Measurements from ENCODE around the gene ATXN10. TPM values are rescaled to one million over a fixed set of nuclear protein-coding genes. Genes with fewer than 3 reads are reported as not detected.

The ATXN10 gene
- total RNA-seq, 4 donors from 2014 or later, result 79.0 to 152 (median 88.3) TPM

DNA sequence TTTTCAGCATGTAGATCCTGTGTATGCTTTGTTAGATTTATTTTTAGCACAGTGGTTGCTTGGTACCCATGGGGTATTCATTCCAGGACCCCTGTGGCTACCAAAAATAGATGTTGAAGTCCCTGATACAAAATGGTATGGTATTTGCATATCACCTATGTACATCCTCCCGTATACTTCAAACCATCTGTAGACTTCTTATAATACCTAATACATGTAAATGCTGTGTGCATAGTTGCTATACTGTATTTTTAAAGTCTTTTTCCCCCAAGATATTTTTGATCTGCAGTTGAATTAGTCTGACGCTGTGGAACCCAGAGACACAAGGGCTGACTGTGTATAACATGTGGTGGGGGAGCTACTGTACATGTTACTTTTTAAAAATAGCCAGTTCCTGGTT is 101.1 kb downstream of the ATXN10 start:
- TF ChIP-seq, protein P1, sequence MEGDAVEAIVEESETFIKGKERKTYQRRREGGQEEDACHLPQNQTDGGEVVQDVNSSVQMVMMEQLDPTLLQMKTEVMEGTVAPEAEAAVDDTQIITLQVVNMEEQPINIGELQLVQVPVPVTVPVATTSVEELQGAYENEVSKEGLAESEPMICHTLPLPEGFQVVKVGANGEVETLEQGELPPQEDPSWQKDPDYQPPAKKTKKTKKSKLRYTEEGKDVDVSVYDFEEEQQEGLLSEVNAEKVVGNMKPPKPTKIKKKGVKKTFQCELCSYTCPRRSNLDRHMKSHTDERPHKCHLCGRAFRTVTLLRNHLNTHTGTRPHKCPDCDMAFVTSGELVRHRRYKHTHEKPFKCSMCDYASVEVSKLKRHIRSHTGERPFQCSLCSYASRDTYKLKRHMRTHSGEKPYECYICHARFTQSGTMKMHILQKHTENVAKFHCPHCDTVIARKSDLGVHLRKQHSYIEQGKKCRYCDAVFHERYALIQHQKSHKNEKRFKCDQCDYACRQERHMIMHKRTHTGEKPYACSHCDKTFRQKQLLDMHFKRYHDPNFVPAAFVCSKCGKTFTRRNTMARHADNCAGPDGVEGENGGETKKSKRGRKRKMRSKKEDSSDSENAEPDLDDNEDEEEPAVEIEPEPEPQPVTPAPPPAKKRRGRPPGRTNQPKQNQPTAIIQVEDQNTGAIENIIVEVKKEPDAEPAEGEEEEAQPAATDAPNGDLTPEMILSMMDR (IDR thresholded peaks at IDR 0.05), result no peak
- no peak for TF ChIP-seq POLR2A (IDR thresholded peaks at IDR 0.05)
- Histone ChIP-seq H3K4me3 (no peak overlapping the region), H3K27ac (no peak overlapping the region), H3K36me3 (peaks cover 0 to 27% (median 0%) of the 10 kb centered on the region in 3 donors), H3K4me1 (peaks cover 0 to 17% (median 0%) of the 10 kb centered on the region in 3 donors), H3K9me3 (no peaks in the 10 kb centered on the region), H3K27me3 (no peaks in the 10 kb centered on the region)
- intact Hi-C loops (cut with DNase I), result no loop called here
- 79 to 96% methylated on average over 2 of the region's 2 CpGs for WGBS, 2 donors
- DNase-seq, result no peak

DNA sequence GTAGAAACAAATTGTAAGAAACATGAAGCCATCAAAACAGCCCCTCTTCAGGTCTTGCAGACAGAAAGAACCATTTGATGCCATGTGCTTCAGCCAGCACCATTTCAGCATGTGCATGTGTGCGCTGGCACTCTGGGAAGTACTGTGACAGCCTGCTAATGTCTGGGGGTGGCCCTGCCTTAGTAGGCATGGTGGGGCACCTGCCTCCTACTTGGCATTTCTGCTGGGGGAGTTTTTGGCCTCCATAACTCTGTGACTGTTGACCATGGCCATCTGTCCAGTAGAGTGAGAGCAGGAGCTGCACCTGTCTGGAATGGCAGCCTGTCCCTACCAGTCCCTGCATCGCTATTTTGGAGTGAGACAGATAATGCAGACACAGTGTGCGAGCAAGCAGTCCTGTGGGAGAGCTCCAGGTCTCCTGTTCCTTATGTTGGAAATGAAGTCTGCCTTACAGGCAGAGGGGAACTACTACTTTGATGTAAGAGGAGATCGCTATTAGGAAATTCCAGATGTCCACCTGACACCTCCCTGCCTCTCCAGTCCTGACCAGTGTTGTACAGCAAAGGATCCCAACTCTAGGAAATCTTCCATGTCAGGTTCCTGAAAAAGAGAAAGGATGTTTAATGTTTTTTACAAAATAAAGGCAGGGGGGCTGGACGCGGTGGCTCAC is 102.5 kb downstream of the ATXN10 start:
- no peaks in the 10 kb centered on the region for H3K27me3 ChIP-seq
- H3K36me3 ChIP-seq, result peaks cover 0 to 26% (median 0%) of the 10 kb centered on the region in 3 donors
- H3K4me1 ChIP-seq, result peaks cover 0 to 20% (median 0%) of the 10 kb centered on the region in 3 donors
- DNase-seq, result no peak
- H3K4me3 ChIP-seq, result no peak overlapping the region
- intact Hi-C loops (cut with DNase I), result no loop called here
- H3K9me3 ChIP-seq, result no peaks in the 10 kb centered on the region
- TF ChIP-seq, protein P1 (IDR thresholded peaks at IDR 0.05), result no peak
- no peak for TF ChIP-seq POLR2A (IDR thresholded peaks at IDR 0.05)
- H3K27ac ChIP-seq, result no peak overlapping the region
- WGBS, 2 donors, result 95 to 100% methylated on average over 5 to 6 of the region's 6 CpGs

DNA sequence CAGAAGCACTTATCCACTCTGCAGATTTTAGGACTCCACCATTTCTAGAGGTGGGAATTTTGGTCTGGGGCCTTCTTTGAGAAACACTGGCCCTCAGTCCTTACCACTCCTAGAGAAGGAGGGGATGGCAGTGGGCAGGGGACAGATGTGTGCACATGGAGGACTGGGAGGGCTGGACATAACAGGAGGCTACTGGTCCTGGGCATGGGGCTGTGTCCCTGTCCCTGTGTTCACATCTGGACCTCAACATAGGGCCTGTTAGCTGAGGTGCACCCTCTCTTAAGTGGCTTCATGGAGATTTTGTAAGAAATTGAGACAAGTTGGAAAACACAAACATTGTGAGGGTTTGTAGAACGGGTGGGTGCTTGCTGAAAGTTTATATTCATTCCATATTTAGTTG is 103.4 kb downstream of the ATXN10 start:
- Histone ChIP-seq H3K36me3 (peaks cover 0 to 22% (median 0%) of the 10 kb centered on the region in 3 donors), H3K4me1 (peaks cover 0 to 20% (median 0%) of the 10 kb centered on the region in 3 donors), H3K9me3 (no peaks in the 10 kb centered on the region), H3K27me3 (no peaks in the 10 kb centered on the region), H3K4me3 (no peak overlapping the region), H3K27ac (no peak overlapping the region)
- WGBS, 2 donors, result 70 to 76% methylated on average over 1 of the region's 1 CpG
- no peak for DNase-seq
- TF ChIP-seq, protein P1 (IDR thresholded peaks at IDR 0.05), result no peak
- no peak for TF ChIP-seq POLR2A (IDR thresholded peaks at IDR 0.05)
- intact Hi-C loops (cut with DNase I), result no loop called here

DNA sequence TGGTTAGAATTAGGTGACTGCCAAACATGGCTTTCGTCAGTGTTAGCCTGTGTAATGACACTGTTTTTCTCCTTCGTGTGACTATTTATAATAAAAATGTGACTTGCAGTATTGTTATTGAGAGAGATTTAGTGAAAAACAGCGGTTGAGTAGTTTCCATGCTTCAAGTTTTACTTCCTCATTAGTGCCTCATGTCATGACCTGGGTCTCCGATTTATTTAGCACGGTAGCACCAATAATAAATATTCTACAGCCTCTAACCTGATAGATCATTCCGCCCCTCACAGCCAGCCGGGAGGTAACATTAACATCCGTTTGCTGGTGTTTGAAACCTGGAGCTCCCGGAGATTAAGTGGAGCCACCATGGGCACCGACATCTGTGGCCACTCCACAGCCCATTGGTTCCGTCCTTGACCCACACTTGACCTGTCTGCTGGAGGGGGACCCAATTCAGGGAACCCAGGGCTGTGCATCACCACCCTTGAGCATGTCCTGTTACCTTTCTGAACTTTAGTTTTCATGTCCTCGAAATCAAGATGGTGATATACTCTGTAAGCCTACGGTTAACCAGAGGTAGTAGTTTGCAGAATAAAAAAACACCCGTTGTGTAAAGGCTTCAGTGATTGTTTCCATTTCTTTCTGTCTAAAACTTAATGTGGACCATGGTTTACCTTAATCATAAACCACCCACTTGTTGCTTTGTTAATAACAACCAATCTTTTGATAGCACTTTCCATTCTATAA is 104.1 kb downstream of the ATXN10 start:
- intact Hi-C loops (cut with DNase I), result no loop called here
- Histone ChIP-seq H3K27me3 (no peaks in the 10 kb centered on the region), H3K9me3 (no peaks in the 10 kb centered on the region), H3K27ac (no peak overlapping the region), H3K4me1 (peaks cover 0 to 20% (median 0%) of the 10 kb centered on the region in 3 donors), H3K36me3 (peaks cover 0 to 15% (median 0%) of the 10 kb centered on the region in 3 donors), H3K4me3 (no peak overlapping the region)
- TF ChIP-seq POLR2A (IDR thresholded peaks at IDR 0.05), result no peak
- TF ChIP-seq, protein P1 (IDR thresholded peaks at IDR 0.05), result no peak
- WGBS, 2 donors, result 78 to 87% methylated on average over 14 of the region's 14 CpGs
- no peak for DNase-seq

DNA sequence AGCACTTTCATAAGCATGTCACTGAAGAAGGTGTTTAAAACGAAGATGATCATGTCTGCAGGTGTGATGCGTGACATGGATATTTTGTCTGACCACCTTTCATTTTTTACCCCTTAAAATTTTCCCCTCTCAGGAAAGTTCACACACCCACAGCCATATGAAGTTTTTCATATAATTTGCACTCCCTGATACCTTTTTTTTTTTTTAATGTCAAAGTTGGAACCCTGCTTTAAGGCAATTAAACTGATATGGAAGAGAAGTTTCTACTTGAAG is 104.6 kb downstream of the ATXN10 start:
- Histone ChIP-seq H3K27ac (no peak overlapping the region), H3K9me3 (no peaks in the 10 kb centered on the region), H3K27me3 (no peaks in the 10 kb centered on the region), H3K4me3 (no peak overlapping the region), H3K36me3 (peaks cover 0 to 12% (median 0%) of the 10 kb centered on the region in 3 donors), H3K4me1 (peaks cover 0 to 20% (median 0%) of the 10 kb centered on the region in 3 donors)
- 77 to 88% methylated on average over 2 of the region's 2 CpGs for WGBS, 2 donors
- TF ChIP-seq POLR2A (IDR thresholded peaks at IDR 0.05), result no peak
- TF ChIP-seq, protein P1 (IDR thresholded peaks at IDR 0.05), result no peak
- no peak for DNase-seq
- intact Hi-C loops (cut with DNase I), result no loop called here

Data from esophagus squamous epithelium (tissue), 5 donors.